Measurements from ENCODE around the gene MLF2.

The MLF2 gene

GRCh38 chr12:6752921-6753771 is at the start of gene MLF2:
Gene MLF2 (minus strand): TSS chr12:6753141. CDS start chr12:6752334, 807 bp downstream.
- DNase-seq (ENCODE audit: low read depth in 2 of 3, low spot score in 1 of 3) = peak; percentile 97 to 99 (median 97)

- DNase-seq (ENCODE audit: low read depth in 2 of 3, low spot score in 1 of 3) = no peak
These were observed 46.2 kb upstream of the MLF2 start for GRCh38 chr12:6799147-6799546.

- DNase-seq (ENCODE audit: low read depth in 2 of 3, low spot score in 1 of 3) = no peak
These were observed 43.6 kb upstream of the MLF2 start for GRCh38 chr12:6796576-6796975.

- no peak for DNase-seq (ENCODE audit: low read depth in 2 of 3, low spot score in 1 of 3)
These were observed 42.1 kb upstream of the MLF2 start for GRCh38 chr12:6795088-6795487.

- no peak for DNase-seq (ENCODE audit: low read depth in 2 of 3, low spot score in 1 of 3)
These were observed 39.7 kb upstream of the MLF2 start for GRCh38 chr12:6792522-6793201.

- DNase-seq (ENCODE audit: low read depth in 2 of 3, low spot score in 1 of 3) = no peak
These were observed 39.1 kb upstream of the MLF2 start for GRCh38 chr12:6791931-6792520.

- DNase-seq (ENCODE audit: low read depth in 2 of 3, low spot score in 1 of 3) = no peak
These were observed 37.7 kb upstream of the MLF2 start for GRCh38 chr12:6790496-6791150.

- DNase-seq (ENCODE audit: low read depth in 2 of 3, low spot score in 1 of 3) = peak; percentile 81 to 85 (median 83)
These were observed 36.3 kb upstream of the MLF2 start, which contains the start of gene CD4 for GRCh38 chr12:6788972-6789924. Gene CD4 (plus strand): TSS chr12:6789528. CDS start chr12:6800139, 10,611 bp downstream.

GRCh38 chr12:6787309-6787708 is 34.4 kb upstream of the MLF2 start:
- DNase-seq (ENCODE audit: low read depth in 2 of 3, low spot score in 1 of 3) = no peak

GRCh38 chr12:6786416-6787094 is 33.6 kb upstream of the MLF2 start:
- no peak for DNase-seq (ENCODE audit: low read depth in 2 of 3, low spot score in 1 of 3)

- no peak for DNase-seq (ENCODE audit: low read depth in 2 of 3, low spot score in 1 of 3)
These were observed 31.8 kb upstream of the MLF2 start for GRCh38 chr12:6784761-6785160.

- DNase-seq (ENCODE audit: low read depth in 2 of 3, low spot score in 1 of 3) = no peak
These were observed 31.4 kb upstream of the MLF2 start for GRCh38 chr12:6784296-6784695.

- no peak for DNase-seq (ENCODE audit: low read depth in 2 of 3, low spot score in 1 of 3)
These were observed 30.9 kb upstream of the MLF2 start for GRCh38 chr12:6783828-6784227.

GRCh38 chr12:6782850-6783566 is 30.1 kb upstream of the MLF2 start:
- no peak for DNase-seq (ENCODE audit: low read depth in 2 of 3, low spot score in 1 of 3)

GRCh38 chr12:6782119-6782518 is 29.2 kb upstream of the MLF2 start:
- DNase-seq (ENCODE audit: low read depth in 2 of 3, low spot score in 1 of 3) = no peak

- DNase-seq (ENCODE audit: low read depth in 2 of 3, low spot score in 1 of 3) = no peak
These were observed 27.6 kb upstream of the MLF2 start for GRCh38 chr12:6780573-6780972.

- no peak for DNase-seq (ENCODE audit: low read depth in 2 of 3, low spot score in 1 of 3)
These were observed 26.9 kb upstream of the MLF2 start for GRCh38 chr12:6779708-6780432.
